OCI-LY7 (cell line): Measurements from ENCODE around the gene TSC22D2.

Experiments used
- CTCF ChIP-seq: fragments of 200-600 bp; sonication (generic); conservative IDR thresholded peaks from 2 replicates; pipeline ENCODE4 v1.5.1; 2014; ENCODE audit warnings: mild to moderate bottlenecking, antibody characterized with exemption, low read length, moderate library complexity, mixed read lengths
- EZH2phosphoT487 ChIP-seq: fragments of 200-600 bp; sonication (generic); IDR thresholded peaks from 2 replicates; pipeline ENCODE4 v1.6.1; 2018; ENCODE audit warnings: low read depth, borderline replicate concordance, mild to moderate bottlenecking, mixed run types, antibody characterized with exemption, low read length, moderate library complexity, mixed read lengths

GRCh38 chr3:150450916-150451315 lies 42.8 kb downstream of the TSC22D2 start:
- TF ChIP-seq CTCF (no peak), EZH2phosphoT487 (no peak)
